Common myeloid progenitor, CD34-positive (primary cell): Measurements from ENCODE around the gene CTSS.

Experiments
- CTCF ChIA-PET: fragments of 350-600 bp; sonication (Branson Sonifier 250); formaldehyde crosslinking; loops from one replicate; lab custom pipeline; 2021; ENCODE audit warnings: antibody characterized with exemption; lab: Charles Lee
- POLR2A ChIA-PET: fragments of 350-600 bp; sonication (Branson Sonifier 250); formaldehyde crosslinking; loops from one replicate; lab custom pipeline; 2021; ENCODE audit warnings: antibody characterized with exemption; lab: Charles Lee
- DNase-seq, 3 donors: peaks; one replicate each; pipeline versions ENCODE4 v3.0.0 to v3.0.0-alpha.2; 2013
- H3K27ac ChIP-seq, 2 experiments: 1 replicate in 1 of 2; 2 replicates in 1 of 2; pipeline ENCODE4 v1.7.0; 2013; ENCODE audit warnings: inconsistent platforms in 2 of 2, low read length in 2 of 2, mild to moderate bottlenecking in 2 of 2, low read depth in 1 of 2, moderate library complexity in 1 of 2; ENCODE audit not compliant: severe bottlenecking in 2 of 2, insufficient read depth in 1 of 2, poor library complexity in 1 of 2
- H3K27me3 ChIP-seq, 5 experiments: replicated peaks in 2 of 5; 1 replicate in 3 of 5; 2 replicates in 2 of 5; pipeline versions ENCODE4 v1.6.1 to v1.7.0; 2013; ENCODE audit warnings: low read length in 4 of 5, mild to moderate bottlenecking in 2 of 5, moderate library complexity in 2 of 5, inconsistent platforms in 1 of 5; ENCODE audit not compliant: insufficient read depth in 5 of 5, control insufficient read depth in 4 of 5
- H3K36me3 ChIP-seq, 4 experiments: 1 replicate in 2 of 4; 2 replicates in 2 of 4; pipeline versions ENCODE4 v1.6.1 to v1.7.0; 2013; ENCODE audit warnings: low read length in 3 of 4, control low read depth in 1 of 4, mild to moderate bottlenecking in 1 of 4; ENCODE audit not compliant: control insufficient read depth in 4 of 4, insufficient read depth in 4 of 4
- H3K4me1 ChIP-seq, 4 experiments: 1 replicate in 3 of 4; 2 replicates in 1 of 4; pipeline versions ENCODE4 v1.6.1 to v1.7.1; 2013; ENCODE audit warnings: low read length in 3 of 4, mild to moderate bottlenecking in 3 of 4, control low read depth in 1 of 4, inconsistent platforms in 1 of 4, moderate library complexity in 1 of 4; ENCODE audit not compliant: control insufficient read depth in 4 of 4, insufficient read depth in 4 of 4; ENCODE audit errors: control extremely low read depth in 1 of 4
- H3K4me3 ChIP-seq, 7 experiments: 1 replicate in 4 of 7; 2 replicates in 3 of 7; pipeline versions ENCODE4 v1.5.1 to v1.7.0; 2013; ENCODE audit warnings: mild to moderate bottlenecking in 7 of 7, low read length in 6 of 7, moderate library complexity in 6 of 7, inconsistent platforms in 2 of 7, low read depth in 2 of 7, control low read depth in 1 of 7; ENCODE audit not compliant: insufficient read depth in 4 of 7, control insufficient read depth in 1 of 7; ENCODE audit errors: extremely low read depth in 1 of 7
- H3K9me3 ChIP-seq, 5 experiments: 1 replicate in 4 of 5; 2 replicates in 1 of 5; pipeline versions ENCODE4 v1.6.1 to v1.7.1; 2013; ENCODE audit warnings: low read length in 4 of 5, mild to moderate bottlenecking in 2 of 5, inconsistent platforms in 1 of 5, low read depth in 1 of 5, moderate library complexity in 1 of 5; ENCODE audit not compliant: control insufficient read depth in 4 of 5, insufficient read depth in 2 of 5; ENCODE audit errors: control extremely low read depth in 1 of 5
- WGBS: methylation state at CpG from one replicate; pipeline ENCODE4 v1.1.5; 2013; ENCODE audit not compliant: insufficient coverage; 5-methylcytosine and 5-hydroxymethylcytosine counted together

Gene CTSS

GRCh38 chr1:150763018-150763417, 2.6 kb downstream of the CTSS start:
- POLR2A ChIA-PET: no interaction called here
- H3K36me3 ChIP-seq: peaks cover 0 to 12% (median 7%) of the 10 kb centered on the region in 4 experiments
- 100% methylated on average over 1 of the region's 3 CpGs for WGBS
- peaks cover 11 to 35% (median 21%) of the 10 kb centered on the region in 4 experiments for H3K4me1 ChIP-seq
- H3K27ac ChIP-seq: no peak overlapping the region
- no peaks in the 10 kb centered on the region for H3K27me3 ChIP-seq
- CTCF ChIA-PET: interaction anchor here (1.1 to 1.4 kb wide), 2 partner anchors 47 to 96 kb away, joined by 3 to 4 read pairs; no protein-coding TSS in a partner anchor
- peak overlapping the region in 1 of 7 experiments; percentile 20 for H3K4me3 ChIP-seq
- no peaks in the 10 kb centered on the region for H3K9me3 ChIP-seq
- no peak for DNase-seq

GRCh38 chr1:150762552-150762951, 3.0 kb downstream of the CTSS start:
- H3K36me3 ChIP-seq: peaks cover 0 to 16% (median 11%) of the 10 kb centered on the region in 4 experiments
- no peaks in the 10 kb centered on the region for H3K27me3 ChIP-seq
- H3K4me3 ChIP-seq: peak overlapping the region in 2 of 7 experiments; percentile 36 to 44
- H3K4me1 ChIP-seq: peaks cover 11 to 35% (median 21%) of the 10 kb centered on the region in 4 experiments
- POLR2A ChIA-PET: no interaction called here
- H3K9me3 ChIP-seq: no peaks in the 10 kb centered on the region
- no CpG with 5 or more reads among the region's 2 CpGs for WGBS
- no peak for DNase-seq
- CTCF ChIA-PET: no interaction called here
- no peak overlapping the region for H3K27ac ChIP-seq

- WGBS: no CpG with 5 or more reads among the region's 1 CpG
- H3K9me3 ChIP-seq: no peaks in the 10 kb centered on the region
- ChIA-PET CTCF (no interaction called here), POLR2A (no interaction called here)
- H3K27me3 ChIP-seq: no peaks in the 10 kb centered on the region
- no peak overlapping the region for H3K4me3 ChIP-seq
- peaks cover 11 to 35% (median 21%) of the 10 kb centered on the region in 4 experiments for H3K4me1 ChIP-seq
- no peak for DNase-seq
- no peak overlapping the region for H3K27ac ChIP-seq
- peaks cover 5 to 23% (median 15%) of the 10 kb centered on the region in 4 experiments for H3K36me3 ChIP-seq
Measured at GRCh38 chr1:150761801-150762200, 3.8 kb downstream of the CTSS start.

- Histone ChIP-seq H3K9me3 (no peaks in the 10 kb centered on the region), H3K27ac (no peak overlapping the region), H3K27me3 (no peaks in the 10 kb centered on the region), H3K36me3 (peaks cover 12 to 35% (median 23%) of the 10 kb centered on the region in 4 experiments), H3K4me1 (peaks cover 10 to 30% (median 16%) of the 10 kb centered on the region in 4 experiments), H3K4me3 (peak overlapping the region in 1 of 7 experiments; percentile 25)
- 88% methylated on average over 1 of the region's 3 CpGs for WGBS
- CTCF ChIA-PET: interaction anchor here (0.7 to 2.4 kb wide), 3 partner anchors 11 to 54 kb away, joined by 3 to 11 read pairs (median 4); no protein-coding TSS in a partner anchor
- peak; percentile 36 to 70 (median 63) for DNase-seq
- POLR2A ChIA-PET: interaction anchor here (0.6 kb wide), 1 partner anchor 21 kb away, joined by 4 read pairs; no protein-coding TSS in a partner anchor
Measured at GRCh38 chr1:150760013-150760412, 5.6 kb downstream of the CTSS start.

GRCh38 chr1:150753416-150753815, 12.2 kb downstream of the CTSS start:
- no peaks in the 10 kb centered on the region for H3K4me1 ChIP-seq

GRCh38 chr1:150751443-150751842, 14.1 kb downstream of the CTSS start:
- H3K4me1 ChIP-seq: no peaks in the 10 kb centered on the region
- H3K27ac ChIP-seq: no peak overlapping the region
- H3K27me3 ChIP-seq: no peaks in the 10 kb centered on the region
- H3K36me3 ChIP-seq: peaks cover 14 to 87% (median 51%) of the 10 kb centered on the region in 4 experiments
- DNase-seq: no peak
- H3K9me3 ChIP-seq: no peaks in the 10 kb centered on the region
- no peak overlapping the region for H3K4me3 ChIP-seq
- ChIA-PET POLR2A (no interaction called here), CTCF (interaction anchor here (0.7 kb wide), 1 partner anchor 500 kb away, joined by 3 read pairs; no protein-coding TSS in a partner anchor)
- WGBS: 93% methylated on average over 3 of the region's 6 CpGs

More at GRCh38 chr1:150753416-150753815, 12.2 kb downstream of the CTSS start:
- Histone ChIP-seq H3K36me3 (peaks cover 14 to 81% (median 49%) of the 10 kb centered on the region in 4 experiments), H3K9me3 (no peaks in the 10 kb centered on the region), H3K4me3 (no peak overlapping the region), H3K27ac (no peak overlapping the region), H3K27me3 (no peaks in the 10 kb centered on the region)
- no peak for DNase-seq
- POLR2A ChIA-PET: no interaction called here
- CTCF ChIA-PET: no interaction called here
- WGBS: 100% methylated on average over 2 of the region's 2 CpGs

- ChIA-PET POLR2A (interaction anchor here (0.6 kb wide), 1 partner anchor 89 kb away, joined by 5 read pairs; no protein-coding TSS in a partner anchor), CTCF (interaction anchor here (1.2 kb wide), 1 partner anchor 9 kb away, joined by 3 read pairs; no protein-coding TSS in a partner anchor)
- no peak for DNase-seq
- Histone ChIP-seq H3K9me3 (no peaks in the 10 kb centered on the region), H3K4me3 (no peak overlapping the region), H3K27me3 (no peaks in the 10 kb centered on the region), H3K36me3 (peaks cover 16 to 89% (median 51%) of the 10 kb centered on the region in 4 experiments), H3K4me1 (no peaks in the 10 kb centered on the region), H3K27ac (no peak overlapping the region)
- WGBS: 94% methylated on average over 4 of the region's 8 CpGs
Measured at GRCh38 chr1:150749720-150750311, 15.8 kb downstream of the CTSS start.
